Left lobe of liver (tissue), 2 donors: ENCODE measurements around the gene SOST. TPM values are rescaled to one million over a fixed set of nuclear protein-coding genes. Genes with fewer than 3 reads are reported as not detected.
"Not testable (repeated sequence)": the region's sequence is repeated elsewhere in the genome, so short reads cannot be mapped to it uniquely, and the experiment has no call there.

ENCODE experiments used
- ATAC-seq: fragments of 200-7000 bp; cut with Tn5 transposase; one replicate; pipeline ENCODE4 v1.9.1; 2020; ENCODE audit warnings: mild to moderate bottlenecking, moderate library complexity
- DNase-seq: peaks from one replicate; pipeline ENCODE4 v3.0.0-alpha.2; 2020; ENCODE audit warnings: low spot score
- total RNA-seq: library from RNA; stranded (reverse); gene quantifications from one replicate; pipeline ENCODE4 v1.2.1, GENCODE V29; 2021
- donor health status: DM: no; HTN: no; CAD: no; lungs with moderate emphysema.
- donor health status: DM: no; HTN: yes; CAD: no.

Gene SOST
- total RNA-seq, result not detected

DNA sequence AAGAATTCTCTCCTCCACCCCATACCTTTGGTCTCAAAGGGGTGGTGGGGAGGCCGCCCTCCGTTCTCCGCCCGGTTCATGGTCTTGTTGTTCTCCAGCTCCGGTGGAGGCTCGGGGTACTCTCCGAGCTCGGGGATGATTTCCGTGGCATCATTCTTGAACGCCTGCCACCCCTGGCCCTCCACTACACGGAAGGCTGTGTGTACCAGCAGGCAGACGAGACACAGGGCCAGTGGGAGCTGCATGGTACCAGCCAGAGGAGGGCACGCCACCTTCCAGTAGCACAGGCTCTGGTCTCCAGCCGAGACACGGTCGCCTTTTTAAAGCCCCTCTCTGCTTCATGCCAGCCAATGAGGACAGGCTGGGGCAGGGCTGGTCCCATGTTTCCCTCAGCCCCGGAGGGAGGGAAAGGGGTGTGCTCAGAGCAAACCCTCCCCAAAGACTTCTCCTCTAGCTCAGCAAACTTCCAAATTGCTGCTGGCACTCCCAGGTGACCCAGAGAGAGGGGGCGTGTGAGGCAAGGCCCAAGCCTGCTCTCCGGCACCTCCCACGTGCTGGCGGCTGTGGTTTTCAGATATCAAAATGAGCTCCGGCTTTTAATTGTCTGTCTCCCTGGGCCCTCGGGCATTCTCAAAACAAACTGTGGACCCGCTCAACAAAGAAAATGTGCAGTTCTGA is at the start of gene SOST:
Gene SOST (minus strand): TSS at position 295 of the 678 bp plus-strand sequence. CDS start 50 bp downstream, at position 245.
- ATAC-seq (no peak), DNase-seq (no peak)

DNA sequence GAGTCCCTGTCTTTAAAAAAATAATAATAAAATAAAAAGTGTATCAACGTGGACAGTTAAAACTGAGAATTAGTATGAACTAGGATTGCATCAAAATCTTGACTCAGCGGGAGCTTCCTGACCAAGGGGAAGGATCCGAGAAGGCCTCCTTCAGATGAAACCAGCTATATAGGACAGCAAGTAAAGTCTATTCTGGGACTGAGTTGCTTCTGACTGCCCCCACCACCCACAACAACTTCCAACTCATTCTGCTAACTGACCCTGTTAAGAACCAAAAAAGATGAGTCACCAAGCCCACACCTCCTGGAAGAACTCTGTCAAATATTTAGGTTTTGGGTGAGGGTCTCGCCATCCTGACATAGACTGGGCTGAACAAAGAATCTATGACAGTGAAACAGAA is 49.5 kb upstream of the SOST start:
- no peak for ATAC-seq
- DNase-seq, result no peak

DNA sequence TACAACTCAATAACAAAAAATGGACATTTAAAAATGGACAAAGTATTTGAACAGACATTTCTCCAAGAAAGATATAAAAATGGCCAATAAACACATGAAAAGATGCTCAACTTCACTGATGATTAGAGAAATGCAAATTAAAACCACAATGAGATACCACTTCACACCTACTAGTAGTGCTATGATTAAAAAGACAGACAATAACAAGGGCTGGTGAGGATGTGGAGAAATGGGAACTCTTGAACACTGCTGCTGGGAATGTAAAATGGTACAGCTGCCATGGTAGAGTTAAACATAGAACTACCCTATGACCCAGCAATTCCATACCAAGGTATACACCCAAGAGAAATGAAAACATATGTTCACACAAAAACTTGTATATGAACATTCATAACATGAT is 46.5 kb upstream of the SOST start:
- DNase-seq (no peak), ATAC-seq (no peak)

DNA sequence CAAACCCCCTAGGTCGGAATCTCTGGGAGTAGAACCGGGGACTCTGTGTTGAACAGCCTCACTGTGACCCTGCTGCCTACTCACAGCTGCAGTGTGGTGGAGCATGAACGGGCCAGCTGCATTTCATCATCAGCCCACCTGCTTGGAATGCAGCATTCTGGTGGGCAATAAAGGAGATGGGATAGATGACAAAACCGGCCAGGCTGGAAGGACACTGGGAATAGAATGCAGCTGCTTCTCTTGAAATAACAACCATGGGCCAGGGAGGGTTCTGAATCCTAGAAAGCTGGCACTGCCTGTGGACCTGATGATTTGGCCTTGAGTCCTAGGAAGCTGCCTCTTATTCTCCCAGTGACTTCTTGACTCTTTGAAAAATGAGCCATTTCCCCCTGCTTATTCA is 45.2 kb upstream of the SOST start:
- ATAC-seq (no peak), DNase-seq (no peak)

DNA sequence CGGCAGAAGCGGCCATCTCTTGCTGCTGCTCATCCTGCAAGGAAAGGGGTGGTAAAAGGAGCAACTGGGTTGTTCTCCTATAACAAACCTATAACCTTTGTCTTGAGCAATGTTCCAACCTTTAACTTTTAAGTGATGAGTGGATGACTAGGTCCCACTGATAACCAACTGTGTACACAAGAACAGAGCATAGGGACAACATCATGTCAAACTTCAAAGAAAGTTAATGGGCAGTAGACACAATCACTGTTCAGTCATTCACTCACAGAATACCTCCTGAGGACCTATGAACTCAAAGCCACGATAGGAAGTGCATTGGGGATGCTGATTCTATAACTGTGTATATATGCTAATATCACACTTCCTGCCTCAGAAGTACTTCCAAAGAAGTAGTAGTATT is 43.3 kb upstream of the SOST start:
- ATAC-seq (no peak), DNase-seq (no peak)

DNA sequence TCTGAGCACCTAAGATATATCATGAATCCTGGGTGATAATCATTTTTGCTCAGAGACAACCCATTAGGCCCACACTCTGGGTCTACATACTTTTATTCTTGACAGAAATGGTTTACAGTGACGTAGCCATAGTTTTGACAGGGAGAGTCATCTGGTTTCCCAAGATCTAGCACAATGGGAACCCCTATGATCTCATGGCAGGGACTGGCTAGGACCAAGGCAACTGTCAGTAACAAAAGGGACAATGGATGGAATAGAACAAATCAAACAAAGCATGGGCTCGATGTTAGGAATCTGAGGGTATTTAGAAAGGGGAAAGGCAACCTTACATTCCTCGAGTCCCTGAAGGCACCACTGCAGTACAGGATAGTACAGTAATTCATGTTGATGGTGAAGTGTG is 42.1 kb upstream of the SOST start:
- DNase-seq (no peak), ATAC-seq (no peak)

DNA sequence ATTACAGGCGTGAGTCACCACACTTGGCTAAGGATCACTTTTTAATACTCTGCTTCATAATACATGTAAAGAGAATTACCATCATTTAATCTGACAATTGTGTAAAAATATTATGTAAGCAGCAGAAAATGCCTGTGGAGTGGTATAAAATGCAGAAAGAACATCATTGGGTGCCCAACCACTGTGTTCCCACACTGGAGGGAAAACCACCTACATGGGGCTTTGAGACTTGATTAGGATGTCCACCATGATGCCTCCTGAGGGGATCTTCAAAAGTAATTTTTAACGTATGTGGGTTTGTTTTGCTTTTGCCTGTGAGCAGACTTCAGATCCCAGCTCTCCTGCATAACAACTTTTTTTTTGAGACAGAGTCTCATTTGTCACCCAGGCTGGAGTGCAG is 40.5 kb upstream of the SOST start:
- DNase-seq, result no peak
- ATAC-seq, result no peak

DNA sequence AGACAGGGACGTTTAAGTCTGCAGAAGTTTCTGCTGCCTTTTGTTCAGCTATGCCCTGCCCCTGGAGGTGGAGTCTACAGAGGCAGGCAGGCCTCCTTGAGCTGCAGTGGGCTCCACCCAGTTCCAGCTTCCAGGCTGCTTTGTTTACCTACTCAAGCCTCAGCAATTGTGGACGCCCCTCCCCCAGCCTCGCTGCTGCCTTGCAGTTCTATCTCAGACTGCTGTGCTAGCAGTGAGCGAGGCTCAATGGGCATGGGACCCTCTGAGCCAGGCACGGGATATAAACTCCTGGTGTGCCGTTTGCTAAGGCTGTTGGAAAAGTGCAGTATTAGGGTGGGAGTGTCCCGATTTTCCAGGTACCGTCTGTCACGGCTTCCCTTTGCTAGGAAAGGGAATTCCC is 39.4 kb upstream of the SOST start:
- not testable (repeated sequence) for DNase-seq, ATAC-seq

DNA sequence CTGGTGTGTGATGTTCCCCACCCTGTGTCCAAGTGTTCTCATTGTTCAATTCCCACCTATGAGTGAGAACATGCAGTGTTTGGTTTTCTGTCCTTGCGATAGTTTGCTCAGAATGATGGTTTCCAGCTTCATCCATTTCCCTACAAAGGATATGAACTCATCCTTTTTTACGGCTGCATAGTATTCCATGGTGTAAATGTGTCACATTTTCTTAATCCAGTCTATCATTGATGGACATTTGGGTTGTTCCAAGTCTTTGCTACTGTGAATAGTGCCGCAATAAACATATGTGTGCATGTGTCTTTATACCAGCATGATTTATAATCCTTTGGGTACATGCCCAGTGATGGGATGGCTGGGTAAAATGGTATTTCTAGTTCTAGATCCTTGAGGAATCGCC is 34.1 kb upstream of the SOST start:
- not testable (repeated sequence) for DNase-seq, ATAC-seq

DNA sequence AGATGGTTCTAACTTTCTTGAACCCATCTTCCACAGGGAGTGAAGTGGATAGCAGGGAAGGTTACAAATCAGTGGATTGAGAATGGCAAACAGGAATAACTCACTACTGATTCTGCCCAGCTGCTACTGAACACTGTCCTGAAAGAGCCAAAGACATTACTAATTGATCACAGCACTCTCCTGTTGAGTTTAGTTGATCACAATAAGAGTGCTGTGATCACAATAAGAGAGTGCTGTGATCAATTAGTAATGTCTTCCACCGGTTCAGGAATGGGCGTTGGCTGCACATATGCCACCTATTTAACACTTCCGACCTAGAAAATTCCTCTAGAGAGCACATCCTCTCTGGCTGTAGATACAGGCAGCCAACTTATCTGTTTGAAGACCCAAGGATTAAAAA is 33.0 kb upstream of the SOST start:
- no peak for DNase-seq
- peak; percentile 89 for ATAC-seq

DNA sequence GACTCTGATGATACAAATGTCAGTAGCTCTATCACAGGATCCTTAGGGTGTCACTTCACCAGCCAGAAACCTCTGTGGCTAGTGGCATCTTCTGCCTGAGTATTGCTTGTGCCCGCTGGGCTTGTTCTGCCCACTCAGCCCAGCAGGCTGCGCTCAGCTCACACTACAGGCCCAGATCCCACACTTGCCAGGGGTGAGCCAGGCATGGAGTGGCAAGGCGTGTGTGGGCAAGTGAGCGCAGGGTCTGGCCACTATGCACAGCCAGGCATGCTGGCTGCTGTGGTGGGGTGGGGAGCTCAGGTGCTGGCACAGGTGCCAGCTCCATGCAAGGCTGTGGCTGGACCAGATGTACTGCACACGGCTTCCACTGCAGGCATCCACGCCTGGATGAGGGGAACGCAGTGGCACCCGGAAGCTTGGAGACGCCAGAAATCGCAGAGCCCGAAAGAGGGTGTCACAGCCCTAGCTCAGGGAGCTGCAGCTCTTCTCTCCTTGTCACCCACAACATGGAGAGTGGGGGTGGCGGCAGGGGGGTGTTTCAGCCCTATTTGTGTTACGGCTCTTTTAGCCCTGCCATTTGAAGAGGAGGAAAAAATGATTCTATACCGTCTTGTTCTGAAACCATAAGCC is 31.8 kb upstream of the SOST start:
- ATAC-seq (peak; percentile 42), DNase-seq (no peak)

DNA sequence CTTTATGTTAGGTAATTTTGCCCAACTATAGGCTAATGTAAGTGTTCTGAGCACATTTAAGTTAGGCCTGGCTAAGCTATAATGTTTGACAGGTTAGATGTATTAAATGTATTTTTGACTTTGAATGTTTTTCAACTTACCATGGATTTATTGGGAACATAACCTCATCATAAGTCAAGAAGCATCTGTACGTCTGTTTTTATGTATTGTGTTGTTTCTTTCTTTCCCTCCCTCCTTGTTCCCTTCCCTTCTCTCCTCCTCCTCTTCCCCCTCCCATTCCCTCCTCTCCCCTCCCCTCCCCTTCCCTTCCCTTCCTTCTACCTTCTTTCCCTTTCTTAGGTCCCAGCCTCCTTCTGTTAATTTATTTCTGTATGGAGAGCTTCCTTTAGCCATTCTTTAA is 30.9 kb upstream of the SOST start:
- ATAC-seq, result no peak
- DNase-seq, result no peak

DNA sequence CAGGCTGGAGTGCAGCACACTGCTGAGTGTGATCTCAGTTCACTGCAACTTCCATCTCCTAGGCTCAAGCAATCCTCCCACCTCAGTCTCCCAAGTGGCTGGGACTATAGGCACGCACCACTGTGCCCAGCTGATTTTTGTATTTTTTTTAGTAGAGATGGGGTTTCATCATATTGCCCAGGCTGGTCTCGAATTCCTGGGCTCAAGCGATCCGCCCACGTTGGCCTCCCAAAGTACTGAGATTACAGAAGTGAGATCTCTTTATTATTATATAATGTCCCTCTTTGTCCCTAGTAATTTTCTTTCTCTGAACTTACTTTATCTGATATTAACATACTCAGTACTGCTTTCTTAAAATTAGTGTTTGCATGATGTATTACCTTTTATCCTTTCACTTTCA is 29.9 kb upstream of the SOST start:
- DNase-seq, result no peak
- ATAC-seq, result no peak

DNA sequence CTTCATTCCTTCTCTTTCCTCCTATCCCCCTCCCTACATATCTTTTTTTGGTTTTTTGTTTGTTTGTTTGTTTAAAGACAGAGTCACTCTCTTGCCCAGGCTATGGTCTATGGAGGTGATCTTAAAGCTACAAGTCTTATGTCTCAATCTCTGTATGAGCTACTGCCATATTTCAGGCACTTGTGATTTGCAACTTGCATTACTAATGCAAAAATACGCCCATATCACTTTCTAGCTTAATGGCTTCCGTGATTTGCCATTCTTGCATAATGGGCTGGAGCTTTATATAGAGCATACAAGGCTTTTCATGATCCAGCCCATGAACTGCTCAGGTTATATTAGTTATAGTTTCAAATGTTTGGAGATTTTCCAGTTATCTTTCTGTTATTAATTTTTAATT is 29.1 kb upstream of the SOST start:
- no peak for DNase-seq
- no peak for ATAC-seq

DNA sequence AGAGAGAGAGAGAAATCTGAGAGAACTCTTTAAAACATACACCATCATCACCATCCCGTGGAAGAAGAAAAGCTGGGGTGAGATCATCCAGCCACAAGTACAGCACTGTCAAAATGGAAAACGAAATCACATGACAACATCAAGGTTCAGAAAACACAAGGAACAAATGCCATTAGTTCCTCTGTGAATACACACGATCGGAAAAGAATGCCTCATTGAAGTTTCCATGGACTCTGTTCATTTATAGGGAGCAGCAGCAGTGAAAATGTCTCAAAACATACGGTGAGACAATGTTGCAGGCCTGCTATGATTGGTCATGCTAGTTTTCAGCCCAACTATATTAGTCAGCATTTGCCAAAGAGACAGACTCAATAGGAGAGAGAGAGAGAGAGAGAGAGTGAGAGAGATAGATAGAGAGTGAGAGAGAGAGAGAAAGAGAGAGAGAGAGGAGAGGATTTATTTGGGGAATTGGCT is 26.1 kb upstream of the SOST start:
- ATAC-seq, result no peak

DNA sequence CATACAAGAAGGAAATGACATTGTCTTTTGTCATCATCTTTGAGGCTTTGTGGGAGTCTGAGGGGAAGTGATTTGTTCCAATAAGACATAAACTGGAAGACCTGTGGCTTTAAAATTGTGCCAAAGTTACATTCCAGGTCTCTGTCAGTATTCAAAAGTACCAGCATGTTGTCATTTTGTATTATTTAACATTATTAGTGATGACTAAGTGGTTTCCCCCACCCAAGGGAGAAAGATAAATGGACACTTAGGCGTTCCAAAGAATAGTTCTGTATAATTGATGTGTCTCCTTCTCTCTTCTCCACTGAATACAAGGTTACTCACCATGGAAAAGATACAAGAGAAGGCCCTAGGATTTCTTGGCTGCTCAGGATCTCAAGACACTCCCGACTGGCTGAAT is 25.5 kb upstream of the SOST start:
- ATAC-seq, result no peak
- DNase-seq, result no peak

More for the DNA sequence above, 26.1 kb upstream of the SOST start:
- no peak for DNase-seq

DNA sequence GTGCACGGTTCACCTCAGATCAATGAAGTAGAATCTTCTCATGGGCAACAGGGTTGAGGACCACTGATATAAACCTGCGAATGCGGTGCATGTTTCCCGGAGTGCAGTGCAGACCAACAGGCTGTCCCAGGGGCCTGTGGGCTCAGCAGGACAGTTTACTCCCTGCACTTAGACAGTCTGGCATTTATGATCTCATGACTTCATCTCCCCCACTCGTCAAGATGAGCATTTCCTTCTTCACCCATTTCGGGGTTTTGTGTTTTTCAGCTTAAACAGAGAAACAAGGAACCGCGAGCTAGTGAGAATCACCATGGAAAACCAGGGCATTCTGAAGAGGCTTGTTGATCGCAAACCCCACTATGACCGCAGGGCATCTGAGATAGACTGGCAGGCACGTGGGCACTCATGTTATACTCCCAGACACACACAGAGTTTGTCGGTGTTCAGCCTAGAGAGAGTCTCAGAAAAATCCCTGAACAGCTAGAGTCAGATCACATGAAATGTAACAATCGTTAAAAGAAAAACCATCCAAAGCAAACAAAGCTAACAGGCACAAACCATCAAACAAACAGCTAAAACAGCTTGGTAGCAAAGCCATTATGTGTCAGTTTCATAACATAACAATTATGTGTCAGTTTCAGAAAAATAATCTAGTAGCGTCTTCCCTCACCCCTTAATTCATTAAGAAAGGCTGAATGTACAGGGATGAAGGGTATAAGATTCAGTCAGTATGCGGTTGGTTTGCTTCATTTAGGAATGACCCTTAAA is 24.5 kb upstream of the SOST start:
- no peak for DNase-seq
- ATAC-seq, result no peak

DNA sequence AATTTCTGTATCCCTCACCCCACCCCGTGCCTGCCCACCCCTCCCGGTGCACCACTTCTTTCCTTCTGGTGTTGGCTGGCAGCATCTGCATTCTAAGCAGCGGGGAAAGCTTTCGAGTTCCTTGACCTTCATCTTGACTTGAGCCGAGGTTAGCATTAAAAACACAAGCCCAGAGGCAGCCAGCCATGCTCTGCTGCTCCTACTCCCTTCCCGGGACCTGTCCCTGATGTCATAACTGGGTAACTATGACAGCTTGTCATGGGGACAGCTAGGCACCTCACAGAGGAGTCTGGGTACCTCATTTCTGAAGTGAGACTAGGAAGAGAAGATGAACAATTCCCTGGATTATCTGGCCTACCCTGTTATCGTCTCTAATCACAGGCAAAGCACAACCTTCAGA is 21.5 kb upstream of the SOST start, which contains the start of gene CFAP97D1:
Gene CFAP97D1 (plus strand): TSS at position 301 of the 400 bp plus-strand sequence. CDS start 28 bp downstream, at position 329.
- DNase-seq (no peak), ATAC-seq (no peak)

DNA sequence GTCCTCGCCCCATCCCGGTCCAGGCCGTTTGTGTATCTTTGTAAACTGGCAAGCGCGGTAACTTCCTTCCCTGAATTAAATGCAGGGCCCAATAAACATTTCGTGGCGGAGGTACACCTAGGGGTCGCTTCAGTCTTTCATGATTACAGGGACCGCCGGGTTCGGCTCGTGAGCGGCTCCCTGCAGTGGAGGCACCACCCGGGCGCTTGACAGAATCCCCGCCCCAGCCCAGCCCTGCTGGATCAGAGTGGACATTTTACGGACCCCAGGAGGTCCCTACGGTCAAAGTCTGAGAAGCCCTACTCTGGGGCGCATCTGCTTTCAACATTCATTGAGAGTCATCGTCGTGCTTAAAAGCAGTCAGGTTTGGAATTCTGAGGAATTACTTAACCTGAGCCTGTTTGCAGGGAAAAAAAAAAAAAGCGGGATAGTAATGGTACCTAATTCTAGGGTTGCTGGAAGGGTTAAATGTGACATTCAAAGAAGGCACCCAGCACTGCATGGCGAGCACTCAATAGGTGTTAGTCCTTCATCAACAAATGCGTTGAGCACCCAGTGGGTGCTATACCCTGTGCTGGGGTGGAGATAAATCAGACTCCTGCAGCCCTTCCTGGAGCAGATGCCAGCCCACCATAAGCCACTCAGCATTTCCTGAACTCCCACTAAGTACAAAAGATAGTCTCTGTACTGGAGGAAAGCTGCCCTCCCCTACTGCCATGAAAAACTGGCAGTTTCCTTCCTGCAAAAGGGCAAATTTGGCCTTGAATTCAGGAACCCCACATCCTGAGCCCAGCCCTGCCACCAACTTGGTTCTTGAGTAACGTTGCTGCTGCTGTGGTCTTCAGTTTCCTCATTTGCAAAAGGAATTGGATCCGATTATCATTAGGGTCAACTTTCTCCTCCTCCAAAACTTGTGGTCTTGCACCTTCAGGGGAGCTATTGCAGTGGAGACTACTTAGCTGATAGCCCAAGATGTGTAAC is 20.8 kb upstream of the SOST start:
- peak; percentile 44 for DNase-seq

DNA sequence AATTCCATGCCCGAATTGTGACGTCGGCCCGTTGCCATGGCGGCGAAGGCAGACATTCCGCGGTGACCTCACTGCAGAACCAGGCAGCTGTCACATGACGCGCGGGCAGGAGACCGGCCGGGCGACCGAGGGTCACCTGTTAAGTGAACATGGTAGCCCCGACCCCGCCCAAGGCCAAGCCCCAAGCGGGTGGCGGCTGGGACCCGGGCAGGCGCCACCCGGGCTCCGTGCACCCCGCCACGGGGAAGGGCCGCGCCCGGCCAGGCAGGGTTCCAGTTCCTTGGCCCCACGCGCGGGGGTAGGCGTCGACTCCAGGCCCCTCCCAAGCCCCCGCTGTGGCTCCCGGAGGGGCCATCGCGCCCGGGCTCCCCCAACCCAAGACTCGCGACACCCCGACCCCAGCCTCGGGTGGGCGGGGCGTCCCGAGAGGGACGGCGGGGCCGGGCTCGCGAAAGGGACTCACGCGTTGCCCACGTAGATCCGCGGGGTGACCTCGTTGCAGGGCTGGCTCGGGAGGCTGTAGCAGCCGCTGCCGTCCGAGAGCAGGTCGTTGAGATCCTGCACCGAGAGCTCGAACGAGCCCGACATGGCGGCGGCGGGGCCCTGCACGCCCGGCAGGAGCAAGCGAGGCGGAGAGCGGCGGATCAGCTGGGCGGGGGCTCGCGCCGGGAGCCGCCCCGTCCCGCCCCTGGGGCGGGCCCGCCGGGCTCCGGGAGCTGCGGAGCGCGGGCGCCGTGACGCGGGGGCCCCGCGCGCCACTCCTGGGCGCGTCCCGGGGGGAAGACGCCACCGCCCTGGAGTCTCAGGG is 19.9 kb upstream of the SOST start, which contains the start of gene DUSP3:
Gene DUSP3 (minus strand): TSS at position 641 of the 808 bp plus-strand sequence. CDS start 53 bp downstream, at position 588.
- ATAC-seq (peak; percentile 90), DNase-seq (peak; percentile 99)

More for the DNA sequence above, 20.8 kb upstream of the SOST start:
- ATAC-seq, result no peak
